ENCODE data around the gene MAPKBP1.

- TF ChIP-seq, protein P1, sequence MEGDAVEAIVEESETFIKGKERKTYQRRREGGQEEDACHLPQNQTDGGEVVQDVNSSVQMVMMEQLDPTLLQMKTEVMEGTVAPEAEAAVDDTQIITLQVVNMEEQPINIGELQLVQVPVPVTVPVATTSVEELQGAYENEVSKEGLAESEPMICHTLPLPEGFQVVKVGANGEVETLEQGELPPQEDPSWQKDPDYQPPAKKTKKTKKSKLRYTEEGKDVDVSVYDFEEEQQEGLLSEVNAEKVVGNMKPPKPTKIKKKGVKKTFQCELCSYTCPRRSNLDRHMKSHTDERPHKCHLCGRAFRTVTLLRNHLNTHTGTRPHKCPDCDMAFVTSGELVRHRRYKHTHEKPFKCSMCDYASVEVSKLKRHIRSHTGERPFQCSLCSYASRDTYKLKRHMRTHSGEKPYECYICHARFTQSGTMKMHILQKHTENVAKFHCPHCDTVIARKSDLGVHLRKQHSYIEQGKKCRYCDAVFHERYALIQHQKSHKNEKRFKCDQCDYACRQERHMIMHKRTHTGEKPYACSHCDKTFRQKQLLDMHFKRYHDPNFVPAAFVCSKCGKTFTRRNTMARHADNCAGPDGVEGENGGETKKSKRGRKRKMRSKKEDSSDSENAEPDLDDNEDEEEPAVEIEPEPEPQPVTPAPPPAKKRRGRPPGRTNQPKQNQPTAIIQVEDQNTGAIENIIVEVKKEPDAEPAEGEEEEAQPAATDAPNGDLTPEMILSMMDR (IDR thresholded peaks at IDR 0.05): no peak
- no peak for TF ChIP-seq POLR2A (IDR thresholded peaks at IDR 0.05)
These were observed 40.2 kb upstream of the MAPKBP1 start for GRCh38 chr15:41734079-41734478.
